ENCODE measurements around the gene MAFB. TPM values are rescaled to one million over a fixed set of nuclear protein-coding genes. Genes with fewer than 3 reads are reported as not detected.

MAFB gene
- total RNA-seq, 2 experiments from 2014 or later: 3.3 to 3.7 TPM

- intact Hi-C loops (cut with DNase I, micrococcal nuclease): no loop called here
- ATAC-seq (ENCODE audit: poor library complexity): no peak
- Histone ChIP-seq H3K9me3 (ENCODE audit: control insufficient read depth in 1 of 2, insufficient read depth in 1 of 2, low read length in 2 of 2) (peaks cover 0 to 1% of the 10 kb centered on the region in 2 experiments), H3K4me3 (ENCODE audit: low read length) (no peak overlapping the region), H3K4me1 (ENCODE audit: insufficient read depth, low read length) (no peaks in the 10 kb centered on the region), H3K27ac (ENCODE audit: low read depth in 1 of 2, low read length in 2 of 2) (no peak overlapping the region), H3K36me3 (ENCODE audit: insufficient read depth, low read length) (no peaks in the 10 kb centered on the region), H3K27me3 (ENCODE audit: control insufficient read depth in 1 of 2, insufficient read depth in 2 of 2, low read length in 2 of 2) (peaks cover 26 to 39% of the 10 kb centered on the region in 2 experiments)
- ChIA-PET POLR2A (no interaction called here), CTCF (no interaction called here)
- DNase-seq: no peak
- Mint-ChIP-seq H3K4me1 (ENCODE audit: low read depth) (peaks cover 5% of the 10 kb centered on the region), H3K4me3 (no peak overlapping the region), H3K9me3 (no peaks in the 10 kb centered on the region), H3K27ac (no peak overlapping the region), H3K27me3 (peaks cover 76% of the 10 kb centered on the region), H3K36me3 (ENCODE audit: low read depth) (no peaks in the 10 kb centered on the region)
- TF ChIP-seq, protein P1, sequence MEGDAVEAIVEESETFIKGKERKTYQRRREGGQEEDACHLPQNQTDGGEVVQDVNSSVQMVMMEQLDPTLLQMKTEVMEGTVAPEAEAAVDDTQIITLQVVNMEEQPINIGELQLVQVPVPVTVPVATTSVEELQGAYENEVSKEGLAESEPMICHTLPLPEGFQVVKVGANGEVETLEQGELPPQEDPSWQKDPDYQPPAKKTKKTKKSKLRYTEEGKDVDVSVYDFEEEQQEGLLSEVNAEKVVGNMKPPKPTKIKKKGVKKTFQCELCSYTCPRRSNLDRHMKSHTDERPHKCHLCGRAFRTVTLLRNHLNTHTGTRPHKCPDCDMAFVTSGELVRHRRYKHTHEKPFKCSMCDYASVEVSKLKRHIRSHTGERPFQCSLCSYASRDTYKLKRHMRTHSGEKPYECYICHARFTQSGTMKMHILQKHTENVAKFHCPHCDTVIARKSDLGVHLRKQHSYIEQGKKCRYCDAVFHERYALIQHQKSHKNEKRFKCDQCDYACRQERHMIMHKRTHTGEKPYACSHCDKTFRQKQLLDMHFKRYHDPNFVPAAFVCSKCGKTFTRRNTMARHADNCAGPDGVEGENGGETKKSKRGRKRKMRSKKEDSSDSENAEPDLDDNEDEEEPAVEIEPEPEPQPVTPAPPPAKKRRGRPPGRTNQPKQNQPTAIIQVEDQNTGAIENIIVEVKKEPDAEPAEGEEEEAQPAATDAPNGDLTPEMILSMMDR (IDR thresholded peaks at IDR 0.05): no peak
These were observed 11.6 kb downstream of the MAFB start for GRCh38 chr20:40677343-40677924.

DNA sequence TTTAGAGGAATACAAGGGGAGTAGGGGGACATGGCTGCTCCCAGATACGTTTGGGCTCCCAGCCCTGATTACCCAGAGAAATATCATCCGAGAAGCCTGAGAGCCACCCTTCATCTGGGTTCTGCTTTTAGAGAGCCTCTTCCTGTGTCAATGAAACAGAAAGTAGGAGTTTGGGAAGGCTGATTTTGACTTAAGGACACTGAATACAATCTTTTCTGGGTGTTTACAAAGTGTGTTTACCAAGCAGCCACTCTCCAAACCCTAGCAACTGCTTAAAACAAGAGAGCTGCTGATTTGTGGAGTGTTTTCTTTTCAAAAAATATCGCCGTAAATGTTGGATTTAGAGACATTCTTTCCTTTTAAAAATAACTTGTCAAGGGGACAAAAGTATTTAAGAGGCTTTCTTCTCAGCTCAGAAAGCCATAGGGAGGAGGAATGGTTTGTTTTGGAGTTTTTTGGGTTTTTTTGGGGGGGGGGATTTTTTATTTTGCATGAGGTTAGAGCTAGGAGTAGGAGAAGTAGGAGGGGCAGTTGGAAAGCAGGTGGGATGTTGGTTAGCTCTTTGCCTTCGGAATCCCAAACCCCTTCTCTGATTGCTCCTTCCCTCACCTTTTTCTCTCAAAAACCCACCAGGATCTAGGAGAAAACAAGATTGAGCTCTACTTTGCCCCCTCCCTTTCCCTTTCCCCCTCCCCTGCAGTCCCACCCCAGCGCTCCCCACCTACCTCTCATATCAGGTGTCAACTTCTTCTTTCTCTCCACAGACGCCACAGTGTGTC, 12.4 kb downstream of the MAFB start:
- Mint-ChIP-seq H3K9me3 (no peaks in the 10 kb centered on the region), H3K27ac (no peak overlapping the region), H3K27me3 (peaks cover 73% of the 10 kb centered on the region), H3K36me3 (ENCODE audit: low read depth) (no peaks in the 10 kb centered on the region), H3K4me3 (no peak overlapping the region), H3K4me1 (ENCODE audit: low read depth) (peaks cover 5% of the 10 kb centered on the region)
- no peaks in the 10 kb centered on the region for H3K9me3 ChIP-seq (ENCODE audit: control insufficient read depth in 1 of 2, insufficient read depth in 1 of 2, low read length in 2 of 2)
- POLR2A ChIA-PET: no interaction called here
- intact Hi-C loops (cut with DNase I, micrococcal nuclease): no loop called here
- H3K4me3 ChIP-seq (ENCODE audit: low read length): no peak overlapping the region
- DNase-seq (no peak), ATAC-seq (ENCODE audit: poor library complexity) (no peak)
- TF ChIP-seq, protein P1 (IDR thresholded peaks at IDR 0.05): no peak
- H3K27ac ChIP-seq (ENCODE audit: low read depth in 1 of 2, low read length in 2 of 2): no peak overlapping the region
- no peaks in the 10 kb centered on the region for H3K4me1 ChIP-seq (ENCODE audit: insufficient read depth, low read length)
- H3K27me3 ChIP-seq (ENCODE audit: control insufficient read depth in 1 of 2, insufficient read depth in 2 of 2, low read length in 2 of 2): peaks cover 18 to 33% of the 10 kb centered on the region in 2 experiments
- CTCF ChIA-PET: no interaction called here
- H3K36me3 ChIP-seq (ENCODE audit: insufficient read depth, low read length): no peaks in the 10 kb centered on the region

- Mint-ChIP-seq H3K27me3 (peaks cover 66% of the 10 kb centered on the region), H3K36me3 (ENCODE audit: low read depth) (no peaks in the 10 kb centered on the region), H3K4me1 (ENCODE audit: low read depth) (peaks cover 5% of the 10 kb centered on the region), H3K4me3 (no peak overlapping the region), H3K27ac (no peak overlapping the region), H3K9me3 (no peaks in the 10 kb centered on the region)
- Histone ChIP-seq H3K27me3 (ENCODE audit: control insufficient read depth in 1 of 2, insufficient read depth in 2 of 2, low read length in 2 of 2) (peaks cover 16 to 24% of the 10 kb centered on the region in 2 experiments), H3K4me3 (ENCODE audit: low read length) (no peak overlapping the region), H3K36me3 (ENCODE audit: insufficient read depth, low read length) (no peaks in the 10 kb centered on the region), H3K4me1 (ENCODE audit: insufficient read depth, low read length) (no peaks in the 10 kb centered on the region), H3K9me3 (ENCODE audit: control insufficient read depth in 1 of 2, insufficient read depth in 1 of 2, low read length in 2 of 2) (no peaks in the 10 kb centered on the region), H3K27ac (ENCODE audit: low read depth in 1 of 2, low read length in 2 of 2) (no peak overlapping the region)
- CTCF ChIA-PET: no interaction called here
- no peak for DNase-seq
- ATAC-seq (ENCODE audit: poor library complexity): no peak
- POLR2A ChIA-PET: no interaction called here
- intact Hi-C loops (cut with DNase I, micrococcal nuclease): no loop called here
- TF ChIP-seq, protein P1 (IDR thresholded peaks at IDR 0.05): no peak
These were observed 13.3 kb downstream of the MAFB start for GRCh38 chr20:40675599-40676221.
